ENCODE results near the gene PGD.

Gene PGD

GRCh38 chr1:10444795-10445397 is 46.0 kb downstream of the PGD start:
- no peak overlapping the region for H3K4me3 ChIP-seq (IDR thresholded peaks at IDR 0.05; ENCODE audit: insufficient read depth, low read depth, low read length)
- no peak overlapping the region for H2AFZ ChIP-seq (ENCODE audit: low read depth)

DNA sequence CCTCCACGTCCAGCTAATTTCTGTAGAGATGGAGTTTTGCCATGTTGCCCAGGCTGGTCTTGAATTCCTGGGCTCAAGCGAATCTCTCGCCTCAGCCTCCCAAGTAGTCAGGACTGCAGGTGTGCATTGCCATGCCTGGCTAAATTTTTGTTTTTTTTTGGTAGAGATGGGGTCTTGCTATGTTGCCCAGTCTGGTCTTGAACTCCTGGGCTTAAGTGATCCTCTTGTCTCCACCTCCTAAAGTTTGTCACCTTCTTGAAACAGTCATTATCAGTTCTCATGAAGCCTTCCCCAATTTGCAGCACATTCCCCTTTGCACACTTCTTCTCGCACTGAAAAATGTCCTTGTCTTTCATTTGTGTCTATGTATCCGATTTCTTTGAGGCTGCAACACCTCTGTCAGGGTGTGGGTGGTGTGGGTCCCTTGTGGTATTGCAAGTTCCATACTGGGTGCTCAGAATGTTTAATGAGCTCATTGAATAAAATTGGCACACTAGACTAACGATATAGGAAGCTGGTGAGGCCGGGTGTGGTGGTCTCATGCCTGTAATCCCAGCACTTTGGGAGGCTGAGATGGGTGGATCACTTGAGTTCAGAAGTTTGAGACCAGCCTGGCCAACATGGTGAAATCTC is 48.0 kb downstream of the PGD start:
- TF ChIP-seq CTCF (conservative IDR thresholded peaks at IDR 0.05; ENCODE audit: low read depth, low read length), result no peak
- no peaks in the 10 kb centered on the region for H3K79me2 ChIP-seq (ENCODE audit: insufficient read depth, low read depth)
- no peak overlapping the region for H3K27ac ChIP-seq
- no peak overlapping the region for H2AFZ ChIP-seq (ENCODE audit: low read depth)
- H3K27me3 ChIP-seq (ENCODE audit: insufficient read depth, low read depth), result no peaks in the 10 kb centered on the region
- no peak overlapping the region for H3K4me3 ChIP-seq (IDR thresholded peaks at IDR 0.05; ENCODE audit: insufficient read depth, low read depth, low read length)
- H3K9ac ChIP-seq, result no peak overlapping the region
- H4K20me1 ChIP-seq (ENCODE audit: insufficient read depth), result no peaks in the 10 kb centered on the region
- no peaks in the 10 kb centered on the region for H3K4me1 ChIP-seq (ENCODE audit: low read depth, poor library complexity, severe bottlenecking)
- no peak overlapping the region for H3K4me2 ChIP-seq
- no peaks in the 10 kb centered on the region for H3K36me3 ChIP-seq (ENCODE audit: insufficient read depth)

More at GRCh38 chr1:10444795-10445397, 46.0 kb downstream of the PGD start:
- no peak for TF ChIP-seq CTCF (conservative IDR thresholded peaks at IDR 0.05; ENCODE audit: low read depth, low read length)
- H3K9ac ChIP-seq, result no peak overlapping the region
- H3K27me3 ChIP-seq (ENCODE audit: insufficient read depth, low read depth), result no peaks in the 10 kb centered on the region
- no peaks in the 10 kb centered on the region for H4K20me1 ChIP-seq (ENCODE audit: insufficient read depth)
- H3K4me2 ChIP-seq, result no peak overlapping the region
- no peaks in the 10 kb centered on the region for H3K4me1 ChIP-seq (ENCODE audit: low read depth, poor library complexity, severe bottlenecking)
- no peaks in the 10 kb centered on the region for H3K79me2 ChIP-seq (ENCODE audit: insufficient read depth, low read depth)
- no peaks in the 10 kb centered on the region for H3K36me3 ChIP-seq (ENCODE audit: insufficient read depth)
- no peak overlapping the region for H3K27ac ChIP-seq

GRCh38 chr1:10449751-10450150 is 50.9 kb downstream of the PGD start, which contains the start of gene CORT:
CORT (plus strand) TSS chr1:10450031; CDS start chr1:10450224, 193 bp downstream.
- TF ChIP-seq CTCF (conservative IDR thresholded peaks at IDR 0.05; ENCODE audit: low read depth, low read length), result no peak
- no peak within 1 kb of the TSS for H3K27ac ChIP-seq
- no peak within 1 kb of the TSS for H3K9ac ChIP-seq
- no peaks in the 10 kb centered on the region for H4K20me1 ChIP-seq (ENCODE audit: insufficient read depth)
- H3K4me3 ChIP-seq (IDR thresholded peaks at IDR 0.05; ENCODE audit: insufficient read depth, low read depth, low read length), result no peak within 1 kb of the TSS
- H3K27me3 ChIP-seq (ENCODE audit: insufficient read depth, low read depth), result no peaks in the 10 kb centered on the region
- H3K79me2 ChIP-seq (ENCODE audit: insufficient read depth, low read depth), result no peaks in the 10 kb centered on the region
- H3K36me3 ChIP-seq (ENCODE audit: insufficient read depth), result no peaks in the 10 kb centered on the region
- H3K4me1 ChIP-seq (ENCODE audit: low read depth, poor library complexity, severe bottlenecking), result no peaks in the 10 kb centered on the region
- H2AFZ ChIP-seq (ENCODE audit: low read depth), result no peak within 1 kb of the TSS
- no peak within 1 kb of the TSS for H3K4me2 ChIP-seq

DNA sequence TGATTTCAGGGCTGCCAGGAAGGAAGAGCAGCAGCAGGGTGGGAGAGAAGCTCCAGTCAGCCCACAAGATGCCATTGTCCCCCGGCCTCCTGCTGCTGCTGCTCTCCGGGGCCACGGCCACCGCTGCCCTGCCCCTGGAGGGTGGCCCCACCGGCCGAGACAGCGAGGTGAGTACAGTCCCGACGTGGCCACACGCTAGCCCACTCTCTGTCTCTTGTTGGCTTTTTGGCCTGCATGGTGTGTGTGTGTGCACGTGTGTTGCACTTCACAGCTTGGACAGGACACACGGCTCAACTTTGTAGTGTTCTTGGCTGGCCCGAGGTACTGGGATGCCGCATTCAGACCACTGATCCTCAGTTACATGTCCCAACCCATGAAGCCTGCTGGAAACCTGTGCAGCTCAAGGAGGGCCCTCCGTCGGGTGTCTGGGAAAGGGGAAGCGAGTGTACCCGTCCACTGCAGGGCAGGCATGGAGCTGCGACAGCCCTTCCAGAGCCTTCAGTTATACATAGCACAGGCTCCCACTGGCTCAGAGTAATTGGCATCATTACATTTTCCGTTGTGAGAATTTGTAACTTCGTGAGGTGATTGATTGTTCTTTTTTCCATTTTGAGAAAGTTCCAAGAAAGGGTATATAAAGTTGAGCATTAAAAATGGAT is 51.4 kb downstream of the PGD start:
- Histone ChIP-seq H4K20me1 (ENCODE audit: insufficient read depth) (no peaks in the 10 kb centered on the region), H3K27ac (no peak overlapping the region), H3K4me3 (IDR thresholded peaks at IDR 0.05; ENCODE audit: insufficient read depth, low read depth, low read length) (no peak overlapping the region), H3K4me2 (no peak overlapping the region), H3K27me3 (ENCODE audit: insufficient read depth, low read depth) (no peaks in the 10 kb centered on the region), H3K4me1 (ENCODE audit: low read depth, poor library complexity, severe bottlenecking) (no peaks in the 10 kb centered on the region), H3K79me2 (ENCODE audit: insufficient read depth, low read depth) (no peaks in the 10 kb centered on the region), H2AFZ (ENCODE audit: low read depth) (no peak overlapping the region), H3K36me3 (ENCODE audit: insufficient read depth) (no peaks in the 10 kb centered on the region), H3K9ac (no peak overlapping the region)
- TF ChIP-seq CTCF (conservative IDR thresholded peaks at IDR 0.05; ENCODE audit: low read depth, low read length), result no peak
